ENCODE results near the gene TMPRSS3.

The TMPRSS3 gene

DNA sequence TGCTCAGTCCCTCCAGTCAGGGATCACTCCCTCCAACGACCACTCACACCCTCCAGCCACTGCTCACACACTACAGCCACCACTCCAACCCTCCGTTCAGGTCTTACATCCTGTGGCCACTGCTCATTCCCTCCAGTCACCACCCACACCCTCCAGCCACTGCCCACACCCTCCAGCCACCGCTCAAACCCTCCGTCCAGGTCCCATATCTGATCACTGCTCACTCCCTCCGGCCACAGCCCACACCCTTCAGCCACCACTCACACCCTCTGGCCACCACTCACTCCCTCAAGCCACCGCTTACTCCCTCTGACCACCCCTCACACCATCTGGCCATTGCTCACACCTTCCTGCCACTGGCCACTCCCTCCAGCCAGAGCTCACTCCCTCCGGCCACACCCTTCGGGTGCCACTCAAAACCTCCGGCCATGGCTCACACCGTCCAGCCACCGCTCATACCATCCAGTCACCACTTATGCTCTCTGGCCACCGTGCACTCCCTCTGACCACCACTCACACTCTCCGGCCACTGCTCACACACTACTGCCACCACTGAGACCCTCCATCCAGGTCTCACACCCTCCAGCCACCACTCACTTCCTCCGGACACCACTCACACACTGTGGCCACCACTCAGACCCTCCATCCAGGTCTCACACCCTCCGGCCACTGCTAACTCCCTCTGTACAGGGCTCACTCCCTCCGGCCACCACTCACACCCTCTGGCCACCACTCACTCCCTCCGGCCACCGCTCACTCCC lies 24.8 kb downstream of the TMPRSS3 start:
- DNase-seq: no peak

DNA sequence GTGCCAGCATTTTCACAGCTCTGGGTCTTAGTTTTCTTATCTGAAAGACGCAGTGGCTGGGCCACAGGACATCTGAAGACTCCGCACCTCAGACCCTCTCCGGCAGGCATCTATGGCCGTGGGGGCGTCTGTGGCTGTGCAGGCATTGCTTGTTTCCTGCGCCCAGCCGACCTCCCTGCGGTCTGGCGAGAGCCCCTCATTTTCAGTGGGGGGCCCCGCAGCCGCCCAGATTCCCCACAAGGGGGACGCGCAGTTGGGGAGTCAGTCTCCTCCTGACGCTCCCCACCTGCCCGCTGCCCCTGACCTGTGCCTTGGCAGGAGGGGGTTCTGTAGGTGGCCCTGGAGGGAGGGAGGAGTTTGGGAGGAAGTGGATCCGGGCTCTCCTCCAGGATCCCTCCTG lies 26.0 kb downstream of the TMPRSS3 start:
- DNase-seq: no peak

DNA sequence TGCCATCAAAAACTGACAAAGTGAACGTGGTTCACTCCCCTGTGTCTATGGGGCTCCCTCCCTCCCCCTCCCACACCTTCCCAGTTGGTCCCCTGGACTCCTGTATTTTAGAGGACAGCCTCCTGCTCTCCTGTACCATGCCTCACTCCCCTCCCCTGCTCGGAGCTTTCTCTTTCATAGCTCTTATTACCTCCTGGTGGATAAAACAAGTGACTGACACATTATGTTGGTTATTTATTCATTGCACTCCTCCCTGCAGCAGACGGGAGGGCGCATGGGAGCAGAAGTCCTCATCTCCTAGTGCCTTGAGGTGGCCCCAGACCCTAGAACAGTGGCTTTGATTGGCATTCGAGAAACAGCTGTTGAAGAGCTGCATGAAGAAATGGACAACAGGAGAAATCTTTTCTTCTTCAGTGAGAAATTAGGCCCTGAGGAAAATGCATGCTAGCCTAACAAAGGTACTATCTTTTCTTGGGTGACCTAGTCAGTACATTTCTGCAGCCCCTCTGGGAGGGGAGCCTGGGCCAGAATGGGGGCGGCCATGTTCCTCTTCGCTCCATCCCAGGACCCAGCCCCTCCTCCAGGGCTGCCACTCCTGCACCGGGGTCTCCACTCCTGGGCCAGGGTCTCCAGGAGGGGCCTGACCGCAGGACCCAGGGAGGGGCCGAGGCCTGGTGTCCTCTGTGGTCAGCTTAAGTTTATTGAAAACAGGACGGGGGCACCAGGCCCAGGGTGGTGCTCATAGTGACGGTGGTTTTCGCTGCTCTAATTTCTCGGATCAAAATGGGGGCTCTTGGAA lies 28.3 kb downstream of the TMPRSS3 start:
- no peak for DNase-seq

DNA sequence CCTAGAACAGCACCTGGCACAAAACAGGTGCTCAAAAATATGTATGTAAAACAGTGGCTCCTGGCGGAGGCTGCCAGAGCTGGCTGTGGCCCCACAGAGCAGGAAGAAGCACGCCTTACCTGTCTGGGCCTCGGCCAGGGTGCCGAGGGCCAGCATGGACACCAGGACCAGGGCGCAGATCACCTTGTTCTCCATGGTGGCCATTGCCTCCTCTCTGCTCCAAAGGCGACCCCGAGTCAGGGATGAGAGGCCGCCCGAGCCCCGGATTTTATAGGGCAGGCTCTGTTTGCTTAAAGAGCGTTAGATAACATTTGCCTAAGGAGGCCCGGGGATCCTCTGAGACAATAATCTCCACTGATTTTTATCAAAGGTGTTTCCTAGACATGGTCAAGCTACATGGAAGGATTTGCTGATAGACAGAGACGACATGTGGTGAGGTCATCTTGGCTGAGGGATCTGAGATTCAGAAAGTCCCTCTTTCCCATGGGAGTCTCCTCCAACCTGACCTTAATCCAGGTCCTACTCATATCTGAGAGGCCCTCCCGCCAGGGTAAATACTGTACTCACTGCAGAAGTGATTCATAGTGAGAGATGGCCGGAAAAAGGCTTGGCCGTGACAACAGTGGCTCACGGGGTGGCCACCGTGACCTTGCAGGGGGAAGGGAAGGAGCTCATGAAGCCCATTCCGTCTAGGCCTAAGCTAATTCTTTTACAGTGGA lies 29.4 kb downstream of the TMPRSS3 start, which contains the start of gene TFF1:
Gene TFF1, minus strand, starts transcription at position 244 of the 719 bp plus-strand sequence. Its CDS starts 40 bp downstream, at position 204.
- DNase-seq: no peak

DNA sequence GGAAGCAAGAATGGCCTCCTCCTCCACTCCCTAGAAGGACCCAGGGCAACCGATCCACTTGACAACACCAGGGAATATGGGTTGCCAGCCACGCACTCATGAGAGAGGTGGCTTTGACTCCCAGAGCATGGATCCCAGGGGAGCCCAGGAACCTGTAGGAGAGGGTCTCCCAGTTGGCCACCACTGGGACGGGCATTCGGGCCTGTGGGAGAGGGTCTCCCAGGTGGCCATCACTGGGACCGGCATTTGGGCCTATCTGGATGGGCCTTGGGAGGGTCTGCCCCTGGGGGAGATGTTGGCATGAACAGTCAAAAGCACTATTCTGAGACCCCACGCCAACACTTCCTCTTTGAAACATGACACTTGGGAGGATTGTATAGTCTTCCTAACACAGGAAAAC lies 30.1 kb downstream of the TMPRSS3 start:
- DNase-seq: no peak

DNA sequence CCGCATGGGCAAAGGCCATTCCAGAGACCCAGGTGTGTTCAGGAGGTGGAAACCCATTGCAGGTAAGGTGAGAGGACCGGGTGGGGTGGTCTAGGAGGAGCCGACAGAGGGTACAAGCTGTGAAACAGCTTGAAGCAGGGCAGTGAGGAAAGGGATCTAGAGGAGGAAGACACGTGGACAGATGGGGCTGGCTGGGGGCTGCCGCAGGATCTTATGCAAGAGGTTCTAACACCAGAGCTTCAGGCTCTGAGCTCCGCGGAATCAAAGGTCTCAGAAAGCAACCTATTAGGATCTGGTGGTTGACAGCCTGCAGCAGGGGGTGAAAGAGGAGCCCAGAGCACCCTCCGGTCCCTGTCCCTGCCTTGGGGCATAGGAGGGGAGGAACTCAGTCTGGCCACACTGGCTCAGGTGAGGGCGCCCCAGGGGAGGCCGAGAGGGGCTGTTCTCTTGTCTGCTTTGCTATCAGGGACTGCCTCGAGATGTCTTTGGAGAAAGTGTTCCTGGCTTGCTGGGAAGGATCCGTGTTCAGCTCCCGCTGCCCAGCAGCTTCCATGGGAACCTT lies 31.5 kb downstream of the TMPRSS3 start:
- no peak for DNase-seq

DNA sequence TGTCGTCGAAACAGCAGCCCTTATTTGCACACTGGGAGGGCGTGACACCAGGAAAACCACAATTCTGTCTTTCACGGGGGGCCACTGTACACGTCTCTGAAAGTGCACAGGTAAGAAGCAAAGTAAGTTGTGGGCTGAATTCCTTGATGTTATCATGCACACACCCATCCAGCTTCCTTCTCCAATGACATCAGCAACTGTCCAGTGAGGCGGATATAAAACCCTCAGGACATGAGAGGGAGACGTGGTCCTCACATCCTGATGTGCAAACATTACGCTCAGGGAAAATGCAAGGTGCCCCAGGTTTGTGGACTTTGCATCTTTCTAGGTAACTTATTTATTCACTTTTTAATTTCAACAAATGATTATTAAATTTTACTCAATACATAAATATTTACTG lies 32.5 kb downstream of the TMPRSS3 start:
- no peak for DNase-seq

DNA sequence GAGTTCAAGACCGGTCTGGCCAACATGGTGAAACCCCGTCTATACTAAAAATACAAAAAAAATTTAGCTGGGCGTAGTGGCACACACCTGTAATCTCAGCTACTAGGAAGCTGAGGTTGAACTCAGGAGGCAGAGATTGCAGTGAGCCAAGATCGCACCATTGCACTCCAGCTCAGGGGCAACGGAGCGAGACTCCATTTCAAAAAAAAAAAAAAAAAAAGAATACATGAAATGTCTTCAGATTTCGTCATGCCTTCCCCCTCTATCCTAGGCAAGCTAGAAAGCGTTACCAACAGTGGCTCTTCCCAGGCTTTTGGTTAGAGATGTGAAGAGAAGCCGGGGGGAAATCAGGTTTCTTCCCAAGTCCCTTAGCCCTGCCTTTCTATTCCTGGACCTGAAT lies 33.2 kb downstream of the TMPRSS3 start:
- DNase-seq: no peak

DNA sequence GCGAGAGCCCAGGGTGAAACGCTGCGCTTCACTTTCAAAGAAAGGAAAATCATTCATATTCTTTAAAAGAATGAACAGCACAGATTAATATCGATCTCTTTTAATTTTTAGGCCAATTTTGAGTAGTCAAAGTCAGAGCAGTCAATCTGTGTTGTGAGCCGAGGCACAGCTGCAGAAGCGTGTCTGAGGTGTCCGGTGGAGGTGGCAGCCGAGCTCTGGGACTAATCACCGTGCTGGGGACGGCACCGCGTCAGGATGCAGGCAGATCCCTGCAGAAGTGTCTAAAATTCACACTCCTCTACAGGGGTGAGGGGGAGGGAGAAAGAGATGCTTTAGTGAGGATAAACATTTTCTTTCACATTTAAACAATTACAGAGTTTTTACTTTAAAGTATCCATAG lies 33.7 kb downstream of the TMPRSS3 start:
- no peak for DNase-seq

DNA sequence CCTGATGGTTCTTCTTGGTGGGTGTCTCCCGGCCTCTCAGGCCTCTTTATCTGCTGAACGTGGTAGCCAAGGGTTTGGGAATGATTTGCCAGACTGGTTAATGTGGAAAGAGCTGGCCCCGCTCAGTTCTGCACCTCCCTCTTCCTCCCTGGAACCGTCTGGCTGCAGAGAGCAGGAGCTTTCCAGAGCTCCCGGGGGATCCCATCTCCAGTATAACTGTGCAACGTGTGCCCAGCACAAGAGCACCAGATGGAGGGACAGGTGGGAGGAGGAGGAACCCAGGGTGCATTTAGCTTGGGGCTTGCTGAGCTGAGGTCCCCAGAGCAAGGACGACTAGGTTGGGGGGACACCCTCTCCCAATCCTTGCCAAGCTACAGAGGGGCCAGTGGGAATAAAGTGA lies 34.6 kb downstream of the TMPRSS3 start:
- no peak for DNase-seq

DNA sequence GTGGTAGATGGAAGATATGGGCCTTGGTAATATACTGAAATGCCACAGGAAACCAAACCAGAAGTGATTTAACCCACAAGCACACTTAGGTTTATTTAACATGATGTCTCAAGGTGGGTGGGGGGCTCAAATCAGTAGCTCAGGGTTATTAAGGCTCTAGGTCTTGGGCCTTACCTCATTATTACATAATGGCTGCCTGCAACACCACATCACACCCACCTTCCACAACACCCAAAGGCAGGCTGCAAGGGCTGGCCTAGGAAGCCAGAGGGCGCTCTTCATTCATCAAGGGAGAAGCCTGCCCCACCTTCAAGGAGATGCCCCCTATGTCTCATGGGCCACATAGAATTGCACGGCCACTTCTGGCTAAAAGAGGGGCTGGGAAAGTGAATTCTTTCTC lies 35.5 kb downstream of the TMPRSS3 start:
- DNase-seq: no peak

DNA sequence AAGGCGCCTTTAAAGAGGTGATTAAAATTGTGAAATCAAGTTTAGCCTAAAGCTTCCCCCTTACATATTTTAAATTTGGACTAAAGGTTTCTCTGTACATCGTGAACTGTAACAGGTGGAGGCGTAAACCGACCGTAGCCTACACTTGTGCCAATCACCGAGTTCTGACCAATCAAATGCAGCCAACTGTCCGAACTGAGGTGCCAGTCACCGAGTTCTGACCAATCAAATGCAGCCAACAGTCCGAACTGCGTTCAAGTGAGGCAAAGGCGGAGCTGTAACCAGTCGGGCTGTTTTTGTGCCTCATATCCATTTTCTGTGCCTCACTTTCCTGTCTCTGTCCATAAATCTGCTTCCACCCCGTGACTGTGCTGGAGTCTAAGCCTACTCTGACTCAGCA lies 36.9 kb downstream of the TMPRSS3 start:
- no peak for DNase-seq

DNA sequence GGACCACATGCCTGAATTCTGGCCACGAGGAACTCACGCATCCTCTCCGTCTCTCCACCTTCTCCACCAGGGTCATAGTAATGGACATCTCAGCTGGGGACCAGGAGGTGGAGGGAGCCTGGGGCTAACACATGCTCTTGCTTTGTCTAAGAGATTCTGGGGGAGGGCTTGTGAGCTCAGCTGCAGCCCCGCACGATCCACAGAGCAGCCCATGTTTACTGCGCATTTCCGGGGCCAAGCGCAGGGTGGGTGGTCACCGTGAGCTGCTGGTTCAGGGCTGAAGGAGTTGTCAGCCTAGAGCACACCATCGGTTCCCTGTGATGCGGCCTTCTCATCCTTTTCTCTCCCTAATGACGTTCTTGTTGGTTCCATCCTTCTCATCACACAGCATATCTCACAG lies 37.6 kb downstream of the TMPRSS3 start:
- DNase-seq: no peak

DNA sequence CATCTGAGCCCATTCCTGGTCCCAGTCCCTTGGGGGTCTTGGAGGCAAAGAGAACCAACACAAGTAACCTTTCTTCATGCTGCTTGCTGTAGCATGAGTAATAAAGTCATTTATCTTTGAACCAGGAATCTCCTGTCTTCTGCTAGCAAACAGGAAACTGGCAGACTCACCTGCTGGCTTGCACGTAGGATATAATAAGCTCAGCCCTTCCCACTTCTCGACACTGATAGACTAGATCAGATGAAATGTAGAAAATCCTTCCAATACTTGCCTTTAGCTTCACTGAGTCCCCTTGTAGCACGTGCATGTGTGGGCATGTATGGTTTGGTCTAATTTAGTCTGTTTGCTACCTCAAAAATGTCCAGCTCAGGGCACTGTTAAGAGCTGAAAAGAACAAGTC lies 38.5 kb downstream of the TMPRSS3 start:
- no peak for DNase-seq

DNA sequence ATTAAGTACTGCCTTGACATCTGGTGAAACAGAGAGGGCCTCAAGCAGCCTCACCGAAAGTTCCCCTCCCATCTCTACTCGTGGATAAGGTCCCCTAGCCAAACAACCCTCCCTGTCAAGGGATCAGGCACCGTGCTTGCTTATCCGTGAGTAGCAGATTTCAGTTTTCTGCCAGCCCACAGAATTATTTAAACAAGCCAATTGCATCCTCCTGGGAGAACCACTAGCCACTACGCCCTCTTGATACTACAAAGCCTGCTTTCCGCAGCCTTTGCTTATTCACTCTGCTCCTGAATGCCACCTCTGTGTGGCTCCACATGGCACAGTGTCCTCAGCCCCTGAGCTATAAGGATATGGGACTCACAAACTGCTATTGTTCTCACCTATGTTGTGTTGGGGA lies 39.2 kb downstream of the TMPRSS3 start:
- DNase-seq: no peak

DNA sequence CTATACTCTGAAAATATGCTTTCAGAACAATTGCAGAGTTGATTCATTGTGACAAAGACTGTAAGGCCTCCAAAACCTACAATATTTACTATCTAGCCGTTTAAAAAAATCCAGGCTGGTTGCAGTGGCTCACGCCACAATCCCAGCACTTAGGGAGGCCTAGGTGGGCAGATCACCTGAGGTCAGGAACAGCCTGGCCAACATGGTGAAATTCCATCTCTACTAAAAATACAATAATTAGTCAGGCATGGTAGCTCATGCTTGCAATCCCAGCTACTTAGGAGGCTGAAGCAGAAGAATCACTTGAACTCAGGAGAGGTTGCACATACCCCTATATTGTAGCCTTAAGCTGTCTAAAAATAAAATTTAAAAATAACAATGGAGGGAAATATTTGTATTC lies 39.8 kb downstream of the TMPRSS3 start:
- DNase-seq: no peak

DNA sequence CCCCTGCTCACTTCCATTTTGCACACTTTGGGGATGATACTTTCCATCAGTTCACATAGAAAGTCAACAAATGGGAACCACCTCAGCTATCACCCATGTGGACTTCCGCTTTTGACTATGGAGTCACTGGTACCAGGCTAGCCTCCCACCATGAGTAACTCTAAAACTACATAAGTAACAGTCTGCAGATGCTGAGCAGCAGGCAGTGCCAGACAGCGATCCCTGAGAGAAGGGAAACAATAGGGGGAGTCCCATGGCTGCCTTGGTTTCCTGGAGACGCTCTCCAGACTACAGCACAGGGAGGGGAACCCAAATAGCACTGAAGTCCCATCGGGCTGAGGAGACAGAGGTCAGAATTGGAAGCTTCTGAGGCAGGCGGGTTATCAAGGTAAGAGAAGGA lies 42.2 kb downstream of the TMPRSS3 start:
- DNase-seq: no peak

DNA sequence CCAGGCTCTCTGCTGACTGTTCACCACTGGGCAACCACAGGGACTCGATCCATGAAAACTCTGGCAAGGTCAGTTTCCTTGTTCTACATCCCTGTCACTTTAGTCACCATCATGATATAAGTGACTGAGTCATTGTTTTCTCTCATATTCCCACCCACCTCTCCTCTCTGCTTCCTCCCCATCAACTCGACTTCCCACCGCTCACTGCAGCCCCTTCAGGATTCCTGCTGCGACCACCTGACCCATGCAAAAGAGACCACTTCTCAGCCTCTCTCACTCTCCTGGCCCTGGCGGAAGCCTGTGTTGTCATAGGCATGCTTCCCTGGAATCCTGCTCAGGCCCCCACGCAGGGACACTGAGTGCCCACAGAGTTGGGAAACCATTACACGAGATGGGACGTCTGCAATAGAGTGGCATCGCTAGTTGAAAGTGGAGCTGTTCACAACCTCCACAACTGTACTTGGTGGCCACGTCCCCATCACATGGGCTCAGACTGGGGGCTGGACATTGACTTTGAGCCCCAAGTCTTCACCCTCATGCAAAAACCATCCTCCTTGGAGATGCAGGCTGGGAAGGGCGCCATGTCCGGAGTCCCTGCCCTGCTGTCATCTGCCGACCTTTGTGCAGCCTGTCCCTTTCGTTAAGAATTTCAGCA lies 43.3 kb downstream of the TMPRSS3 start:
- no peak for DNase-seq

DNA sequence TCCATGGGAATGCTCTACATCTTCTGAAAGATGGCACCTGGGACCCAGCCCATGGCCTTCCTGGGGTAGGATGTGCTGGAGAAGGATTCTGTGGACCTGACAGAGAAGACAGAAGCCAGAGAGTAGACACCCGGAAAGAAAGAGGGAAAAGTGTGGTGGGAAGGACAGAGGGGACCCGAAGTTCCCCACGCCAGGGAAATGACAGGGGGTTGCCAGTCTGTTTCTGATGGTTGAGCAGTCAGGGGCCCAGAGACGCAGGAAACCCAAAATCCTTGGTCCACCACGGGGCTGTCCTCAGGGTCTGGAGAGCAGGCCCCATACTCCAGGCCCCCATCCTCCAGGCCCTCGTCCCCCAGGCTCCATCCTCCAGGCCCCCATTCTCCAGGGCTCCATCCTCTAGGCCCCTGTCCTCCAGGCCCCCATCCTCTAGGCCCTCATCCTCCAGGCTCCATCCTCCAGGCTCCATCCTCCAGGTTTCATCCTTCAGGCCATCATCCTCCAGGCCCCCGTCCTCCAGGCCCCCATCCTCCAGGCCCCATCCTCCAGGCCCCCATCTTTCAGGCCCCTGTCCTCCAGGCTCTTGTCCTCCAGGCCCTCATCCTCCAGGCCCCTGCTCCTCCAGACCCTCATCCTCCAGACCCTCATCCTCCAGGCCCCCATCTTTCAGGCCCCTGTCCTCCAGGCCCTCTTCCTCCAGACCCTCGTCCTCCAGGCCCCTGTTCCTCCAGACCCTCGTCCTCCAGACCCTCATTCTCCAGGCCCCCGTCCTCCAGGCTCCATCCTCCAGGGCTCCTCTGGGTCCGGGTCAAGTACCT lies 44.0 kb downstream of the TMPRSS3 start:
- no peak for DNase-seq

DNA sequence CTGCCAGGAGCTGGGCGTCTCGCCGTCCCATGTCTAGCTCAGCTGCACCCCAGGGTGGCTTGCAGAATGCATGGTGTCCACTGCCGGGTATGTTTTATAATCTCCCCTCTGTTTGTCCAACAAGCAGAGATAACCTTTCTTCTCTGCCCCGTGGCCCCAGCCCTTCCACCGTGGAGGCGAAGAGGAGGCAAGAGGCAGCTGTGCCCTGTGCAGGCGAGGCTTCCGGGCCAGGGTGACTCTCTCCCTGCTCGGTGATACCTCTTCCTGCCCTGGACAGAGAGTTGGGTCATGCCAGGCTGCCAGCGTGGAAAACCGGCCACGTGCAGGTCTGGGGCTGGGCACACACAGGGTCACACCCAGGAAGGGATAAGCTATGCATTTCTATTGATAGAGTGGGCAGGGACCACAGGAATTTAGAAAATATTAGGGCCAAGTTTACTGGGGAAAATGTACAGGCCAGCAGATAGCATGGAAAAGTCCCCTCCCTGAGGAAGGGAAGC lies 44.9 kb downstream of the TMPRSS3 start, which contains the start of gene TFF2:
Gene TFF2, minus strand, starts transcription at position 68 of the 500 bp plus-strand sequence. Its CDS starts 37 bp downstream, at position 31.
- DNase-seq: no peak

DNA sequence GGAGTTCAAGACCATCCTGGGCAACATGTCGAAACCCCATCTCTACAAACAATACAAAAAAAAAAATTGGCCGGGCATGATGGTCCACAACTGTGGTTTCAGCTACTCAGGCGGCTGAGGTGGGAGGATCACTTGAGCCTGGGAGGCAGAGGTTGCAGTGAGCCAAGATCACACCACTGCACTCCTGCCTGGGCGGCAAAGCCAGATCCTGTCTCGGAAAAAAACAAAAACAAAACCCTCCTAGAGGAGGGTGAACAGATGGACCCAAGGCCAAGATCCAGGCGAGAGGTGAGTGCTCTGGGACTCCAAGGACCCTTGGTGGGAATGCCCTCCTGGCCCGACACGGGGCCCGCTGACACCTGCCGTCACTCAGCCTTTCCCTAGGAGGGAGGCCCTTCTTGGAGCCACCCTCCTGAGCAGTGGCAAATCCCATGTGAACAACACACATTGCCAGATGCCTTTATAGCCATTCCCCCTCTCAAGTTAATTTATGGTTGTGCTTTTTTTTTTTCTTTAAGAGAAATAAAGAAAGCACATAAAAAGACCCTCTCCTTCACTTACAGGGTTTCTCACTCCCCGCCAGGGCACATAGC lies 45.4 kb downstream of the TMPRSS3 start:
- no peak for DNase-seq
